ENCODE measurements around the gene CHRND. TPM values are rescaled to one million over a fixed set of nuclear protein-coding genes. Genes with fewer than 3 reads are reported as not detected.

CHRND gene
- total RNA-seq, 1 donor from 2014 or later: not detected

DNA sequence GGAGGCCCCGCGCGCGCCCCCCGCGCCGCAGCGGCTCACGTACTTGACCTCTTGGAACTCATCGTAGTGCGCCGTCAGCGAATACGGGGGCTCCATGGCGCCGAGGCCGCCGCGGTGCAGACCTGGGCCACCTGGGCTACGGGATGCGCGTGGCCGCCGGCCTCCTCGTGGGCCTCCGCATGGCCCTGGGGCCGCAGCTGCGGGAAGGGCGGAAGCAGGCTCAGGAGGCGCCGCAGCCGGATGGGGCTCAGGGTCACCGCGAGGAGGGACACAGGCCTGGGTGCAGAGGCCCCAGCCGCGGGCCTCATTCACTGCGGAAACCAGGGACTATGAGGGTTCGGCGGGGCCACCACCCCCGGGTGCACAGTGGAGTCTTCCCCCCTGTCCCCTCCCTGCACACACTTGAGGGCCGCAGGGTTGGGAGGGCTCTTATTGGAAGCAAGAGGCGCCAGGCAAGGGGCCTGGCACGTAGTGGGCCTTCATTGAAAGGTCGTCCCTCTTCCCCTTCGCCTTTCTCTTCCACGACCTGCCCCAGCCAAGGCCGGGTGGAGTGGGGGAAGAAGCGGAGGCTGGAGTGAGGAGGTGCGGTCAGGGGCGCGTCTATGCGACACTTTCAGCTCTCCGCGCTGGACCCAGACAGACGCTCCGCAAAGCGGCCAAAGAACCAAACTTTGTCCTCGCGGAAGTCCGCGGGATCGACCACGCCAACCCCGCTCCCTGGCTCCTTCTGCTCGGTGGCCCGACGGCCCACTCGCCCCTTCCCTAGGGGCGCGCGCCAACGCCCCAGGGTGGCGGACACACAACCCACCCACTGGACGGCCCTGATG is 39.2 kb upstream of the CHRND start:
- DNase-seq (ENCODE audit: low spot score) (no peak), ATAC-seq (no peak)
- intact Hi-C loops (cut with DNase I): no loop called here

DNA sequence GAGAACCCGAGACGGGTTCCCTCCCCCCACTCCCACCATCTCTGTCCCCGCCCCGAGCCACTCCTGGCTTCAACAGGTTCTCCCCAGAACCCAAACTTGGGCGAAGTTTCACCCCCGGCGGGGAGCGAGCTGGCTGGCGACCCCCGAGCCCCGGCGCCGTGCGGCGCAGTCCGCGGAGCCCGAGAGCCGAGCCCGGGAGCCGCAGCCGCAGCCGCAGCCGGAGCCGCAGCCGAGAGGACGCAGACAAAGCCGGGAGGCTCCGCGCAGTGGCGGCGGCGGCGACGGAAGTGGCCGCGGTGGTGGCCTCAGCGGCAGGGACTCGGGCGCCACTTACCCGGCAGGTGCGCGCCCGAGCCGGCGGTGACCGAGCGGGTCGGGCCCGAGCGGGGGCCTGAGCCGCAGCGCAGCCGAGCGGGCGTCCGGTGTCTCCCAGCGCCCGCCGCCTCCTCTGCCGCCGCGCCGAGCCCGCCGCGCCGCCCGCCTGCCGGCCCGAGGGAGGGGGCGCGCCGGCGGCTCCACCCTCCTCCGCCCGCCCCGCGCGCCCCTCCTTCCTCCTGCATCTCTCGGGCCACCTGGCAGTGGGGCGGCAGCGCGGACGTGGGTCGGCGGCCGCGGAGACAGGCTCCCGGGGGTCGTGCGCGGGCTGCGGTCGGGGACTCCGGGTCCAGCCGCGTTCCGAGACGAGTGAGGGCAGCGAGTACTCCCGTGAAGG is 38.4 kb upstream of the CHRND start, which contains the start of gene ECEL1:
TSS of gene ECEL1 (minus strand) at position 450 of the 712 bp plus-strand sequence. CDS start 1,181 bp downstream, outside the sequence.
- DNase-seq (ENCODE audit: low spot score) (no peak), ATAC-seq (no peak)
- intact Hi-C loops (cut with DNase I): no loop called here

DNA sequence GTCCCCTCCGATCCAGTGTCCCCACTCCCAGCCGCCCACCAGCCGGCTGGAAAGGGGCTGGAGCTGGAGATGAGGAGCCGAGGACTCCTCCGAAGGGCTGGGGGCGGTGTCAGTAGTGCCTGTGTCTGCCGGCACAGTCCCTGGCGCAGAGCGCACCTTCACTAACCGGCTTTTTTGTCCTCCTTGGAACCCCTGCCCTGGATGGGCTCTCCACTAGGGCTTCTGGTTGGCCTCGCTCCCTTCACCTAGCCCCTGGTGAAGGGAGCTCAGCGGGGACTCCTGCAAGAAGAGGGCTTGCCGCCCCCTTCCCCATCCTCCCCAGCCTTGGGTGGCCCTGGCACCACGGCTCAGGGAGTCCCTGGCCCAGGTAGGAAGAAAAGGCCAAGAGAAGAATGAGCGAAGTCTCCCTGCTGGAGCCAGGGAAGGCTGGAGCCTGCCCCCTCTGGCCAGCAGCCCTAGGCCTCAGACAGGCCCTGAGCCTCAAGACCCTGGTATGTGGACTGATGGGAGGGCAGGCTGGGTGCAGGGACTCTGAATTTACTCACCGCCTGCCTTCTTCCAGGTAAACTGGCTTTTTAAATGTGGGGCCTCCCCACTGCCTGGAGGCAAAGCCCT is 37.8 kb upstream of the CHRND start:
- DNase-seq (ENCODE audit: low spot score) (no peak), ATAC-seq (no peak)
- intact Hi-C loops (cut with DNase I): no loop called here

DNA sequence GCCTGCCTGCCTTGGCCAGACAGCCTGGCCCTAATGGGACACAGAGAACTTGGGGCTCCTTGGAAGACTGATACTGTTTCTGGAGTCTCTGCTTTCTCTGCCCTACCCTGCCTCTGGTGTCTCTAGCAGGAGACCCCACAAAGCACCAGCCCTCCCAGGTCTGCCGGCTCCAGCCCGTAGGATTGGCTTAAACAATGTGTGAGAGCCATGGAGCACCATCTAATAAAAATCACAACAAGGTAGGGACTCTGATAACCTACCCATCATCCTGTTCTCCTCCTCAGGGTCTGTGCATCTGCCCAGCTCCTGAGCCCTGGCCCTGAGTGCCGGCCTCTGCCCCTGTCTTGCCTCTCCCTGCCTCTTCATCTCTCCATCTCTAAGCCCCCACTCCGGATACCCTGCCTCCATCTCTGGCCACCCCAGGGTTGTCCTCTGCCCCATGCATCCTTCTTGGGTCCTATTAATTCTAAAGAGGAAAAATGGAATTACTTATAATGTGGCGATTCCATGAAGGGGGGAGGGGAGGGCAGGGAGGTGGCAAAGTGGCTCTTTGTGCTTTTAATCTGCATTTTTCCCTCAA is 37.1 kb upstream of the CHRND start:
- no peak for DNase-seq (ENCODE audit: low spot score)
- intact Hi-C loops (cut with DNase I): no loop called here
- ATAC-seq: no peak

DNA sequence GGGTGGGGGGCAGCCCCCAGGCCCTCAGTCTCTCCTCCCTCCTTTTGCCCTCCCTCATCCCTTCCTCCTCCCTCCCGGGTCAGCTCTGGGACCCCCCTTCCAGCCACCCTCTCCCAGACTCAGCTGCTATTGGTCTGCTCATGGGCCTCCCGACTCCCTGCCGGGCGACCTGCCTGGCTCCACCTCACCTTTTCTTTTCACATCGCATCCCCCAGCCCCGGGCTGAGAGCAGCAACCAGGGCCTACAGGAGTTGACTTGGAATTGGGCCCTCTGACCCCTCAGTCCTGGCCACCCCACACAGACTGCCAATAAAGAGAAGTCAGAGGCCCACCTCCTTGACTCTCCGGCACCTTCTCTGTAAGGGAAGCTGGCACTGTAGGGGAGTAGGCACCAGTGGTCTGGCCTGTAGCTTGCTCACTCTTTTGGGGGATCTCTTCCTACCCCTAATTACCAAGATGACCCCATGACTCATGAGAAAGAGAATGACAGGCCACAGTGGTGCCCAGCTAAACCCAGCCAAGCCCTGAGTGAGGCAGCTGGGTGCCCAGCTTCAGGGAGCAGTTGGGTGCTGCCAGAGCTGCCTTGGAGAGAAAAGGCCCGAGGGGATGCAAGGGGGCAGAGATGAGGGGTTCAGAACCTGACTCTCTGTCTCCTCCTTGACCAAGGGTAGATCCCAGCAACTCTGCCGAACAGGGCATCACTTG is 36.3 kb upstream of the CHRND start:
- DNase-seq (ENCODE audit: low spot score): no peak
- no peak for ATAC-seq
- intact Hi-C loops (cut with DNase I): no loop called here

DNA sequence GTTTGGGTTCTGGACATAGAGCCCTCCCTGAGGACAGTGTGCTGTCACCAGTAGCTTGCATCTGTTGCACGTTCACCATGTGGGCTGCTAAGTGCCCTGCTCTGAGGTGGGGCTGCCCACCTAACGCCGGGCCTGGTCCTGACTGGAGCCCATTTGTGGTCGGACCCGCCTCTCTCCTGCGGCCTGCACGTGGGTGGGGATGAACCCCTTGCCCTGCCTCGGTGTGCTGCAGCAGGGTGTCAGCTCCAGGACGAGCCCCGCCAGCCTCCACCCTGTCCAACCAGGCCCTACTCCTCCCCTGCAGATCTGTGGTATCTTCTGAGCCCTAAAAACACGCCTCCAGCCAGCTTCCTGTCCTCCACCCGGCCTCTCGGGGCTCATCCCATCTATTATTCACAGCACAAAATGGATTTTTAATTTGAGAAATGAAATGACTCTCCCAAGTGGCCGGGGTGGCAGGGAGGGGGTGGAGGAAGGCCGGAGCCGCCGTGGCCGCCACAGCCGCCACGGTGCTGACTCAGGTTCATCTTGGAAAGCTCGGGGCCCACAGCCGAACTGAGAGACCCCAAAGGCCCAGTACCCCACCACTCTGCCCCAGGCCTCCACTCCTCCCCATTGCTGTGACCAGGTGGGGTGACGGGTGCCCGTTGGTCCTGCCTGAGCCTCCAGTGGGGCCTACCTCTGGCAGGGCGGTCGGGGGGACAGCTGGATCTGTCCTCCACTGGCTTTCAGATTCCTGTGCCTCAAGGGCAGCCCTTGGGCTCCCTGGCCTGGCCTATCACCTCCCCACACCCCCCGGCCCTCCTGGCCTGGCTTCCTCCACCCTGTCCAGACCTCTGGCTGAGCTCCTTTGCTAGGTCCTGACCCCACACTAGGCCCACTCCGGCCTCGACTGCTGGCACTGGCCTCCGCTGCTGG is 35.5 kb upstream of the CHRND start:
- peak; percentile 21 for ATAC-seq
- intact Hi-C loops (cut with DNase I): no loop called here
- no peak for DNase-seq (ENCODE audit: low spot score)

DNA sequence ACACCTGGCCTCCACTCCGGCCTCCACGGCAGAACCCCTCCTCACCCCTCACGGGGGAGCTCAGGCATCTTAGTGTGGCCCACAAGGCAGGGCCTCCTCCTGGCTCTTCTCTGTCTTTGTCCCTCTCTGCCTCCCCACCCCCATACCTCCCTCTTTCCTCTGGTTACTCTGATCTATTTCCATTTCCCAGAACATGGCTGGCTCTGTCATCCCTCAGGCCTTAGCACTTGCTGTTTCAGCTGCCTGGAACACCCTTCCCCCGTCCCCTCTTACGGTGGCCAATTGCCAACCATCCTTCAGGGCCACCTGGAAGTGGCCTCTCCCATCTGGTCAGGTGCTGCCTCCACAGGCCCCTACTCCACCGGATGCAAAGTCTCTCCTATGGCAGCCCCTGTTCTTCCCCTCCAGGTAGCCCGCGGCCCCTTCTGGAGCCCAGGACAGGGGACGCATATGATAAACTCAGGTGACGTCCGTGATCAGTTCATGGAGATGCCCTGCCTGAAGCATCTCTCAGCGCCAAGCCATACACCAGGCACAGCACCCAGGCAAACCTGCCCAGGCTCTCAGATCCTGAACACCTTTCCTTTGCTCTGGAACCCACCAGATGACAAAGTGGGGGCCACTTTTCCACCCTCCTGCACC is 34.7 kb upstream of the CHRND start:
- no peak for DNase-seq (ENCODE audit: low spot score)
- no peak for ATAC-seq

DNA sequence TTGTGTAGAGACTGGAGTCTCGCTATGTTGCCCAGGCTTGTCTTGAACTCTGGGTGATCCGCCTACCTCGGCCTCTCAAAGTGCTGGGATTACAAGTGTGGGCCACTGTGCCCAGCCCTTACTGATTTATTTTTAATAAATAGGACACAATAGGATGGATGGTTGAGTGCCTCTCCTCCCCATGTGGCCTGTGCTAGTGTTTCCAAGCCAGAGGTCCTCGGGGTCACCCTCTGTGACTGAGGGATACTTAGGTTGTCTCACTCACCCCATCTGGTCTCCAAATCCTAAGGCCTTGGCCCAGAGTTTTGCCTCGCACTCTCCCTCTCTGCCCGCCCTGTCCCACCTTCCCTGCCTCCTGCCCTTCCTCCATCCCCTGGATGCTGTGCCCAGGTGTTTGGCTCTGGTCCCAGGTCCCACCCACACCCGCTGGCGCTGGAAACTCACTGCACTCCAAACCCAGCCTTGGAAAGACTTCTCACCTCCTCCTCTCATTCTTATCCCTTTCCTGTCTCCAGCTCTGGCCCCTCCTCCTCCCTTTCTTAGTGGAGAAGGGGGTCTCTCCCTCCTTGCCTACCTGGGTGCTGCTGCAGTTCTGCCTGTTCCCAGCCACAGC is 33.6 kb upstream of the CHRND start:
- ATAC-seq (no peak), DNase-seq (ENCODE audit: low spot score) (no peak)
- intact Hi-C loops (cut with DNase I): no loop called here

More for the DNA sequence above, 34.7 kb upstream of the CHRND start:
- intact Hi-C loops (cut with DNase I): no loop called here

DNA sequence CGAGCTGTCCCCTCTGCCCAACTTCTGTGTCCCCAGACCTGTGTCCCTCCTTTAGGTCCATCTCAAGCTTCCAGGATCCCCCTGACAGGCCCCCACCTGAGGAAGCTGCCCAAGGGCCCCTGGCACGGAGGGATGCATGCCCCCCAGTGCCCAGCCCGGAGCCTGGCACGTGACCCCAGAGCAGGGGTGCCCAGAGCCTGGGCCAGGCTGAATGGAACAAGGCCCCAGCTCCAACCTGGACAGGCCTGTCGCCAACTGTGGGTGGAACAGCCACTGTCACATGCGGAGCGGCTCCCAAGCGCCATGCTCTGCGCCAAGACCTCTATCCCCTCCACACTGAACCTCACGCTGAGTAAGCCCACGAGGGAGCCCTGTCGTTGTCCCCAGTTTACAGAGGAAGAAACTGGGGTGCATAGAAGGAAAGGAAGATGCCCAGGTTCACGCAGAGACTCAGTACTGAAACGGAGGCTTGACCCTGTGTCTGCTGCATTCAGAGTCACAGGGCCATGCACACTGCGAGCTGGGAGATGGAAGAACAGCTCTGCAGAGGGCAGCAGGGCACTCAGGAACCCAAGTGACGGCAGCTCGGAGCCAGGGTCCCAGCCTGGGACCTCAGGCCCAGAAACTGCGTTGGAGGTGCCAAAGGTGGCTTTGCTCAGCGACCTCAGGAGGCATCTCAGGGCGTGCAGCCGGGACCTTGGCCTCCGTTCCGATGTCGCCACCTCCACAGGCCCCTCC is 32.8 kb upstream of the CHRND start:
- intact Hi-C loops (cut with DNase I): no loop called here
- DNase-seq (ENCODE audit: low spot score): no peak
- no peak for ATAC-seq

DNA sequence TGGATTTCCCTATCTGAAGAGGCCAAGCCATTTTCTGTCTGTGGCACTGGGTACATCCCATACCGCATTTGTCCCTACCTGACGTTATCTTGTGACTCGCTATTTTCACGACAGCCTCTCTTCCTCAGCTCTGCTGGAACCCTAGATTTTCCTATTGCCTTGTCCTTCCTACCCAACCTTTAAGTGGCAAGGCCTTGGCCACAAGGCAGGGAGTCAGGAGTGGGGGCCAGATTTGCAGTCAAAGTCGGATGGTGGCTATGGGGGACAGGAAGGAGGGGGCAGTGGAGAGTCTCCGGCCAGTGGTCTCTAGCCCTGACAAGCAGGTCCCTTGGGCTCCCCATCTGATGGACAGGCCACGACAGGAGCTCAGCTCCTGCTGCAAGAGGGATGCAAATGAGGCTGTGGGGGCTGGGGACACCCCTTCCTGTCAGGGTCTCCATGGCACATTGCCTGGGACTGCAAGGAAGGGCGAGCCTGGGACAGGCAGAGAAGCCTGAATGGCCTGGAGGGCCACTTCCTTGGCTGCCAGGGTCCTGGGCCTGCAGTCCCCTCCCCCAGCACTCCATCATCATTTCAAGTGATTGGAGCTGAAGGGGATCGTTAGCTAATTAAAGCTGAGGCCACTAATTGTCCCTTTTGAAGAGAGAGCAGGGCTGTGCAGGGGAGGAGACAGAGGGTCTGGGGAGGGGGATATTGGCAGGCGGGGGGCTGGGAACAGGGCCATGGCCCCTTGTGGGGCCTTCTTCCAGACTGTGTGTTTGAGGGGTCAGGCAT is 32.1 kb upstream of the CHRND start:
- ATAC-seq: no peak
- DNase-seq (ENCODE audit: low spot score): no peak
- intact Hi-C loops (cut with DNase I): no loop called here

DNA sequence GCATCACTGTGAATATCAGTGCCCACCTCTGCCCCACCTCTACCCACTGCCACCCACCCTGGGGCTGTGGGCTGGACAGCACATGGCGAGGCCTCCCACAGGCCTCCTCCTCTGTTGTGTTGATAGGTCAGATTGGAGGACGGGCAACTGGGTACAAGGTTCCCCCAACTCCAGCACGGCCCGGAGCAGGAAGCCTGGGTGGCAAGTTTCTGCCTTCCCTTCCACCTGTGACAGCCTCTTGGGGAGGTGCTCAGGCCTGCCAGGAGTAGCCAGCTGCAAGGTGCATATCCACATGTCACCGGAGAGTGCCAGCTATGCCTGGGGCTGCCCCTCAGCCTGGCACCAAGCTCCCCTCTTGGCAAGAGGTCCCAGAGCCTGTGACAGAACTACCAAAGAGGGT is 31.4 kb upstream of the CHRND start:
- no peak for ATAC-seq
- DNase-seq (ENCODE audit: low spot score): no peak
- intact Hi-C loops (cut with DNase I): no loop called here

DNA sequence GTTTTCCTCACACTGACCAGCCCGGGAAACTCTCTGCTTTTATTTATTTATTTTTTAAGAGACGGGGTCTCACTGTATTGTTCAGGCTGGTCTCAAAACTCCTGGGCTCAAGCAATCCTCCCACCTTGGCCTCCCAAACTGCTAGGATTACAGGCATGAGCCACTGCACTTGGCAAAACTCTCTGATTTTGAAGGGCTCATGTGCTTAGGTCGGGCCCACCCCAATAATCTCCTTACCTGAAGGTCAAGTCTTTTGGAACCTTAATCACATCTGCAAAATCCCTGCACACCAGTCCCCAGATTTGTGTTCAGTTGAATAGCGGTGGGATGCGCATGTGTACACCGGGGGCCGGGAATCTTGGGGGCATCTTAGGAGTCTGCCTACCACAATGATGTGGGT is 30.7 kb upstream of the CHRND start:
- intact Hi-C loops (cut with DNase I): no loop called here
- DNase-seq (ENCODE audit: low spot score) (no peak), ATAC-seq (no peak)

DNA sequence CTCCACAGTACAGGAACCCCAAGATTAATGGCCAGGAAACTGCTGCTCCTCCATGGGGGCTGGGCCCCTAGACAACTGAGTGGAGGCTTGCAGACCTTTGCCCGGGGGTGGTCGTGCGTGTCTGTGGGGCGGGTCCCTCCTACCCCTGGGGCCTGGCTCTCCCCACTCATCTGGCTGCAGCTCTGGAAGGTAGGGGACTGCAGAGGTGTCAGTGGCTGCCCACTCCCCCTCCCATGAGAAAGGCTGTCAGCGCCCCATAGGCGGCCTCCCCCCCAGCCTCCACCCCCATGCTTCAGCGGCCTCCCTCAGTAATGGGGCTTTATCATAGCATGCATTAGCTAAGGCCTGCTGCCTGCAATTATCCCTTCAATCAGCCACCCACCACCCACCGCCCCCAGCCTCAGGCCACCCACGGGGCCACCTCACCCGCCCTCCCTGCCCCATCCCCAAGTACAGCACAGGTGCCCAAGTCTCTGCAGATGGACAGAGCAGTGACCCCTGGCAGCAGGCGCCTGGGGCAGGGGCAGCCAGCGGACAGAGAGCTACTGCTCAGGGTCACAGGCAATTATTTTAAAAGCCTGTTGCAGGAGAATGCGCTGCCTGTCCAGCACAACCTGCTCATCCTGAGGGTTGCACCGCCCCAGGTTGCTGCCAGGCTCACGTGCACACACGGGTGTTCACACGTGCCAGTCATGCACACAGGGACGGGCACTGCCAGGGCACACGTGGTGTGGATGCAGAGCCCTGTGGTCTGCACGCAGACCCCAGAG is 29.3 kb upstream of the CHRND start:
- DNase-seq (ENCODE audit: low spot score) (no peak), ATAC-seq (no peak)
- intact Hi-C loops (cut with DNase I): no loop called here

DNA sequence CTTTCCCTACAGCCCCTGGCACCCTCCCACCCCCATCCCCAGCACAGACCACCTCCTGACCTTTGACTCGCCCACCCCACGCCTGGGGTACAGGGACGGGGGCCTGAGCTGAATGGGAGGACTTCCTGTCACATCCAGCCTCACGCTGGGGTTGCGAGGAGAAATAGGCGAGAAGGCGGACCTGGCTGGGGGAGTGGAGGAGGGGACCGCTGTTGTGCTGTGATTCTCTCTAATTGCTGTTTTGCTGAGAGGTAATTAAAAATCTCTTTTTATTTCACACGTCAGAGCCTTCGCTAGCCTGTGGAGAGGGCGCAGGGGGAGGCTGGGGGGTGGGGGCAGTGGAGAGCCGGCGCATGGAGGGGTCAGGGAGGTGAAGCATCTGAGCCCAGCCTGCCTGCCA is 28.6 kb upstream of the CHRND start:
- intact Hi-C loops (cut with DNase I): no loop called here
- ATAC-seq (no peak), DNase-seq (ENCODE audit: low spot score) (no peak)

DNA sequence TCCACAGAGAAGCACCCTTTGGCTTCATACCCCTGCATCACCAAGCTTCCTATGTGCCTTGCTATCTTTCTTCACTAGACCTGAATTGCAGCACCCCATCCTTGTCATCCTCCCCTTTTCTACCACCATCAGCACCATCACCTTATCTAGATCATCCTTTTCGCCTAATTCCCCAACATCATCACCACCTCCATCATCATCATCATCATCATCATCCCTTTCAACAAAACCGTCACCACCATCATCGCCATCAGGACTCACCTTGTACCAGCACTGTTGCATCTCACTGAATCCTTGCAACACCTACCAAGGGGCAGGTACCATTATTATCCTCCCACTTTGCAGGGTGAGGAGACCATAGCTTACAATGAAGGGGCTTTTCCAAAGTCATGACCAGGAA is 27.5 kb upstream of the CHRND start:
- intact Hi-C loops (cut with DNase I): no loop called here
- DNase-seq (ENCODE audit: low spot score): no peak
- ATAC-seq: no peak
